ENCODE results near the gene PPP1R14C. TPM values are rescaled to one million over a fixed set of nuclear protein-coding genes. Genes with fewer than 3 reads are reported as not detected.

PPP1R14C gene
- total and polyA plus RNA-seq, 2 experiments from 2014 or later: 2.1 to 5.2 TPM

GRCh38 chr6:150157081-150157480, 14.2 kb downstream of the PPP1R14C start:
- no peak for DNase-seq (ENCODE audit: low spot score)
- no peak overlapping the region for H3K4me2 ChIP-seq

DNA sequence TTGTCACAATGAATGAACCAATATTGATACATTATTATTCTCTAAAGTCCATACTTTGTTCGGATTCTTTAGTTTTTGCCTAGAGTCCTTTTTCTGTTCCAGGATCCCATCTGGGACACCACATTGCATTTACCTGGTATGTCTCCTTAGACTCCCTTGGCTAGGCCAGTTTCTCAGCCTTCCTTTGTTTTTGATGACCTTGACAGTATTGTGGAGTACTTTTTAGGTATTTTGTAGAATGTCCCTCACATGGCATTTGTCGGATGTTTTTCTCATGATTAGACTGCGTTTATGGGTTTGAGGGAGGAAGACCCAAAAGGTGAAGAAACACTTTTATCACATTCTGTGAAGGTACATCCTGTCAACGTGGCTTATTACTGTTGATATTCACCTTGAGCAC, 16.9 kb downstream of the PPP1R14C start:
- WGBS (ENCODE audit: low lambda C conversion rate, missing lambda C conversion rate): 91% methylated on average over 4 of the region's 4 CpGs
- no peaks in the 10 kb centered on the region for H3K27me3 ChIP-seq
- no peak overlapping the region for H3K27ac ChIP-seq
- no peaks in the 10 kb centered on the region for H3K36me3 ChIP-seq (replicated peaks; ENCODE audit: insufficient read depth, low read depth)
- H2AFZ ChIP-seq: no peak overlapping the region
- DNase-seq (ENCODE audit: low spot score): no peak
- H3K4me1 ChIP-seq (ENCODE audit: insufficient read depth): no peaks in the 10 kb centered on the region
- TF ChIP-seq EZH2 (IDR thresholded peaks at IDR 0.05; ENCODE audit: borderline replicate concordance) (no peak), EZH2phosphoT487 (IDR thresholded peaks at IDR 0.05; ENCODE audit: low read depth, severe bottlenecking, unreplicated experiment) (no peak), CTCF (IDR thresholded peaks at IDR 0.05; ENCODE audit: poor library complexity) (no peak)
- no peak overlapping the region for H3K4me2 ChIP-seq
- H3K9me3 ChIP-seq (ENCODE audit: low read depth): no peaks in the 10 kb centered on the region
- H4K20me1 ChIP-seq (ENCODE audit: insufficient read depth, poor library complexity, severe bottlenecking): no peaks in the 10 kb centered on the region
- H3K9me2 ChIP-seq (replicated peaks; ENCODE audit: insufficient read depth): no peaks in the 10 kb centered on the region
- H3K79me2 ChIP-seq: no peaks in the 10 kb centered on the region
- no peak overlapping the region for H3K4me3 ChIP-seq

More at GRCh38 chr6:150157081-150157480, 14.2 kb downstream of the PPP1R14C start:
- H4K20me1 ChIP-seq (ENCODE audit: insufficient read depth, poor library complexity, severe bottlenecking): no peaks in the 10 kb centered on the region
- H3K27ac ChIP-seq: no peak overlapping the region
- H3K4me1 ChIP-seq (ENCODE audit: insufficient read depth): no peaks in the 10 kb centered on the region
- peaks cover 5% of the 10 kb centered on the region for H3K27me3 ChIP-seq
- 100% methylated on average over 1 of the region's 1 CpG for WGBS (ENCODE audit: low lambda C conversion rate, missing lambda C conversion rate)
- H3K36me3 ChIP-seq (replicated peaks; ENCODE audit: insufficient read depth, low read depth): no peaks in the 10 kb centered on the region
- no peak overlapping the region for H3K4me3 ChIP-seq
- H3K9me3 ChIP-seq (ENCODE audit: low read depth): no peaks in the 10 kb centered on the region
- H3K79me2 ChIP-seq: no peaks in the 10 kb centered on the region
- no peaks in the 10 kb centered on the region for H3K9me2 ChIP-seq (replicated peaks; ENCODE audit: insufficient read depth)
- H2AFZ ChIP-seq: no peak overlapping the region
- TF ChIP-seq EZH2phosphoT487 (IDR thresholded peaks at IDR 0.05; ENCODE audit: low read depth, severe bottlenecking, unreplicated experiment) (no peak), CTCF (IDR thresholded peaks at IDR 0.05; ENCODE audit: poor library complexity) (no peak), EZH2 (IDR thresholded peaks at IDR 0.05; ENCODE audit: borderline replicate concordance) (no peak)

- Histone ChIP-seq H3K9me3 (ENCODE audit: low read depth) (no peaks in the 10 kb centered on the region), H3K27me3 (no peaks in the 10 kb centered on the region), H3K4me2 (no peak overlapping the region), H2AFZ (no peak overlapping the region), H3K4me1 (ENCODE audit: insufficient read depth) (no peaks in the 10 kb centered on the region), H3K36me3 (replicated peaks; ENCODE audit: insufficient read depth, low read depth) (no peaks in the 10 kb centered on the region), H3K79me2 (no peaks in the 10 kb centered on the region), H3K27ac (no peak overlapping the region), H3K4me3 (no peak overlapping the region), H4K20me1 (ENCODE audit: insufficient read depth, poor library complexity, severe bottlenecking) (no peaks in the 10 kb centered on the region), H3K9me2 (replicated peaks; ENCODE audit: insufficient read depth) (no peaks in the 10 kb centered on the region)
- no peak for DNase-seq (ENCODE audit: low spot score)
- TF ChIP-seq EZH2 (IDR thresholded peaks at IDR 0.05; ENCODE audit: borderline replicate concordance) (no peak), CTCF (IDR thresholded peaks at IDR 0.05; ENCODE audit: poor library complexity) (no peak), EZH2phosphoT487 (IDR thresholded peaks at IDR 0.05; ENCODE audit: low read depth, severe bottlenecking, unreplicated experiment) (no peak)
- WGBS (ENCODE audit: low lambda C conversion rate, missing lambda C conversion rate): 99% methylated on average over 3 of the region's 3 CpGs
These were observed 21.1 kb downstream of the PPP1R14C start for GRCh38 chr6:150163970-150164369.
